NCI-H1417 treated with DMSO at 0.1 percent for 48 hours (cell line): ENCODE results near the gene SCARF2.
"Not testable (repeated sequence)": the region's sequence is repeated elsewhere in the genome, so short reads cannot be mapped to it uniquely, and the experiment has no call there.

ENCODE experiments used
- DNase-seq: peaks from one replicate; lab custom pipeline; 2025; lab: John Stamatoyannopoulos, UW

The SCARF2 gene

GRCh38 chr22:20437613-20438426 lies at the start of gene SCARF2:
Gene SCARF2, minus strand, starts transcription at chr22:20437825. Its CDS starts 71 bp downstream, at chr22:20437754.
- DNase-seq = no peak

DNA sequence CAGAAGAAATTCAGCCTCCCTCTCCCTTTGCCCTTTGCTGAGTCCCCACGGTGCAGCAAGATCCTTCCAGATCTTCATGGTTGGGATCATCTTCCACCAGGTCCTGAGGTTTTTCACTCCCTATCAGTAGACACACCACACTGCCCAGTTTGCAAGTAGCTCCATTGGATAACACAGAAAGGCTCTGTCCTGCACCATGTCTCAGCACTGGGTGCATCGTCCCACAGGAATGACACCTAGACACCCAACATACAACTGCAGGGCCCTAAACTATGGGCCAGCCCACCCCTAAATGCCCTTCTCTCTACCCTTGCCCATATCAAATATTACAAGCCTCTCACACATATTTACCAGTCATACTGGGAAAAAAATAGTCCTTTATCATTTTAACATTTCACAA lies 48.6 kb upstream of the SCARF2 start:
- no peak for DNase-seq

DNA sequence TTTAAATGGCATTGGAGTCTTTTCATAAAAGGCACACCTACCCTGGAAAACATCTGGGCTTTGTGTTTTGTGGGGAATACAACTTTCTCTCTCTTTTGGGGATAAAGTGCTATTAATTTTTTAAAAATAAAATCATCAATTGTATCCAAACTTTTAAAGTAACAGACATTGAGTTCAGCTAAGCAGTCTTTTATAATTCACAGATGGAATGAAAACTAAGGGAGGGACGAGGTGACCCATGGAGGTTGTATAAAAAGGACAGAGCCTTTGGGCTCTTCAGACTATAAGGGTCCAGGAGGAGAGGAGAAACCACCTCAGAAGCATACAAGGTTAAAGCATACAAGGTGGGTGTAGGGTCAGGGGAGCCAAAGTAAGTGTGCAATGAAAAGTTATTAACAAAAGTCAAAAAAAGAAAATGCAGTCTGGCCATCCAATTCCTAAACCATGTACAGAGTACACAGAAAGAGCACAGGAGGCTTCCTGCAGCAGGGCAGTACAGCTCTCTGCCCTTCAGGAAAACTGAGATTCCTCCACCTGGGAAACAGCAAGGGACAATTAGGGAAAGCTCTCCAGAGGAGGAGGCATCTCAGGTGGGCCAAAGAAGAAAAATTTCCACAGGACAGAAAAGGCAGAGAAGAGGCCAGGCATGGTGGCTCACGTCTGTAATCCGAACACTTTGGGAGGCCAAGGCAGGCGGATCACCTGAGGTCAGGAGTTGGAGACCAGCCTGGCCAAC lies 47.5 kb upstream of the SCARF2 start:
- DNase-seq = no peak

- DNase-seq = no peak
These were observed 46.1 kb upstream of the SCARF2 start for GRCh38 chr22:20483771-20484170.

GRCh38 chr22:20483143-20483506 lies 45.5 kb upstream of the SCARF2 start:
- not testable (repeated sequence) for DNase-seq

GRCh38 chr22:20479612-20480196 lies 42.1 kb upstream of the SCARF2 start:
- no peak for DNase-seq

DNA sequence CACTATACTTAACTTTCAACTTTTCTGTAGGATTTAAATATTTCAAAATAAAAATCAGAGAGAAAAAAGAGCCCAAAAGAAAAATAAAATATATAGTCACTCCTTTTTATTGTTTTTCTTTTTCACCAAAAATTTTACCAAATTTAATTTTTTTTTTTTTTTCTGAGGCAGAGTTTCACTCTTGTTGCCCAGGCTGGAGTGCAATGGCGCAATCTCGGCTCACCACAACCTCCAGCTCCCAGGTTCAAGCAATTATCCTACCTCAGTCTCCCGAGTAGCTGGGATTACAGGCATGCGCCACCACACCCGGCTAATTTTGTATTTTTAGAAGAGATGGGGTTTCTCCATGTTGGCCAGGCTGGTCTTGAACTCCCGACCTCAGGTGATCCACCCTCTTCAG lies 40.4 kb upstream of the SCARF2 start:
- DNase-seq = not testable (repeated sequence)

GRCh38 chr22:20475569-20475968 lies 37.9 kb upstream of the SCARF2 start:
- not testable (repeated sequence) for DNase-seq

DNA sequence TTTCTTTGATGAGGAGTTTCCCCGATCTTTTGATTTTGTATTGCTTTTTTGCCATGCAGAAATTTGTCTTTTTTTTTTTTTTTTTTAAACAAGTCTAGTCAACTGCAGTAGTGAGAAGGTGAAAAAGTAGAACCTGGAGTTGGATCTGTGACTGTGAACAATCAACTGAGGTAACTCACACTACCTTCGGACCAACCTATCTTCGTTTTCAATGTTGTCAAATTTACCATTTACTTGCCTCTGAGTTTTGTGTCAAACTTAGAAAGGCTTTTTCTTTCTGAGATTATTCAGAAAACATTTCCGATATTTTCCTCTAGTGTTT lies 37.5 kb upstream of the SCARF2 start:
- DNase-seq = no peak

- DNase-seq = no peak
These were observed 35.2 kb upstream of the SCARF2 start for GRCh38 chr22:20472629-20473442.

- no peak for DNase-seq
These were observed 33.7 kb upstream of the SCARF2 start for GRCh38 chr22:20471126-20471833.

DNA sequence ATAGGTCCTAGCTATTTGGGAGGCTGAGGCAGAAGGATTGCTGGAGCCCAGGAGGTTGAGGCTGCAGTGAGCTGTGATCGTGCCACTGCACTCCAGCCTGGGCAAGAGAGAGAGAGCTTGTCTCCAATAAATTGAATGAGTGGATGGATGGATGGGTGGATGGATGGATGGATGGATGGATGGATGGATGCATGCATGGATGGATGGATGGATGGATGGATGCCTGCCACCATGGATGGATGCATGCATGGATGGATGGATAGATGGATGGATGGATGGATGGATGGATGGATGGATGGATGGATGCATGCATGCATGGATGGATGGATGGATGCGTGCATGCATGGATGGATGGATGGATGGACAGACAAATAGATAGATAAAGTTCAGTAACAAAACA lies 32.9 kb upstream of the SCARF2 start:
- not testable (repeated sequence) for DNase-seq

DNA sequence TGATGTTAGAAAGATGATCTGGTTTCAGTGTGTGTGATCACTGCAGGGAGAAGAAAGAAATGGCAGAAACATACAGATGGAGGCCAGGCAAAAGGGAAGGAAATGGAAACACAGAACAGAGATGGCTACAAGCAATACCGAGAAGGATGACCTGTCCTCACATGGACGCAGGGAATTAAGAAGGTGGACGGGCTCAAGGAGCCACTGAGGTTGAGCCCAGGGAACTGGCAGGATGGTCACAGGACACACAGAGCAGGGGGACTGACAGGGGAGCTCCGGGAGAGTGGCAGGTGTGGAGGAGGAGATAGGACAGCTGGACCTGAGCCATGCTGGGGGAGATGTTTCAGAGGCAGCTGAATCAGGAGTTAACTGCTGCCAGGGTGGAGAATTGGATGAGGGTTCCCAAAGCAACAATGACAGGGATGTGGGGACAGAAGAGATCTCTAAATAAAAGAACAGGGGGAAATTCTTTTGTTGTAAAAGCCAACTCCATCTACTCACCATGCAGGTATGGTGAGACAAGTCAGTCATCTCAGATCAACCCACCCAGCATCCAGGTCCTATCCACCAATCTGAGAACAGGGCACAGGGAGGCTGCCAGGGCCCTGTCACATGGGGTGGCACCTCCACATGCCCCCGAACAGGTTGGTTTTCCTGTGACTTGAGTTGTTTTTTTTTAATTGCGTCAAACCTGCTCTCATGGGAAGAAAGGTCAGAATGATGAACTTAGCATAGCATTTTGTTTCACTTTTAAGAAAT lies 31.7 kb upstream of the SCARF2 start:
- DNase-seq = no peak

- DNase-seq = no peak
These were observed 29.2 kb upstream of the SCARF2 start for GRCh38 chr22:20466659-20467379.

- no peak for DNase-seq
These were observed 28.1 kb upstream of the SCARF2 start for GRCh38 chr22:20465759-20466077.

GRCh38 chr22:20464912-20465758 lies 27.5 kb upstream of the SCARF2 start:
- no peak for DNase-seq

GRCh38 chr22:20464096-20464614 lies 26.5 kb upstream of the SCARF2 start:
- DNase-seq = no peak

DNA sequence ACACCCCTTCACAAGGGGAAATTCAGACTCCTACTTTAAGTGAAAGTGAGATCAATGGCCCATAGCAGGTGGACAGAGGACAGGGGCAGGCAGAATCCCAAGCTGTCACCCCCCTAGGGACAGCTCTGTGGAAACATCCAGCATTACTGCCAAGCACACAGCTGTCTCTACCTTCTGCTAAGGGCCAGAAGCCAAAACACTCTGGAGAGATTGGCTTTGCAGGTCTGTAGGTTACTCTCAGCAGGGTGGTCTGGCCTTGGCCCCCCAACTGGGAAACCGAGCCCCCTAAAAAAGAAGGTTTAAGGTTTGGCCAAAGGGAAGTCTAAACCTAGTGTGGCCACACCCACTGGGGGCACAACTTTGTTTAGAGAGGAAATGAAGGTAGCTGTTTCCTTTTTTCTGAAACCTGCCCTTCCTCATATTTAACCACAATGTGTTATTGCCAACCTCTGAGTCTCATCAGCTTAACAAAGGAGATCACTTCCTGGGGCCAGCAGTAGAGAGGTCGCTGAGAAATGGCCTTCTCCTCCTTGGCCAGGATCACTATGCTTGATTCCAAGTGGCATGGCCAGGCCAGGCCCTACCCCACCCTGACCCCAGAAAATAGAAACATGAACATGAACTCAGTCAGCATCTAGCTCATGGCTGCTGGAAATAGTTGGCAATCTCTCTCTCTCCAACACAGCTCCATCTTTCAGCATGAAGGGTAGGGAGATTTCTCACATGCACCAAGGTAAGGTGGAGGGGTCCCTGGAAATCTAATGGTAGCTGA lies 25.9 kb upstream of the SCARF2 start:
- DNase-seq = no peak
